ENCODE results near the gene C1orf87.
"Not testable (repeated sequence)": the region's sequence is repeated elsewhere in the genome, so short reads cannot be mapped to it uniquely, and the experiment has no call there.

The C1orf87 gene

DNA sequence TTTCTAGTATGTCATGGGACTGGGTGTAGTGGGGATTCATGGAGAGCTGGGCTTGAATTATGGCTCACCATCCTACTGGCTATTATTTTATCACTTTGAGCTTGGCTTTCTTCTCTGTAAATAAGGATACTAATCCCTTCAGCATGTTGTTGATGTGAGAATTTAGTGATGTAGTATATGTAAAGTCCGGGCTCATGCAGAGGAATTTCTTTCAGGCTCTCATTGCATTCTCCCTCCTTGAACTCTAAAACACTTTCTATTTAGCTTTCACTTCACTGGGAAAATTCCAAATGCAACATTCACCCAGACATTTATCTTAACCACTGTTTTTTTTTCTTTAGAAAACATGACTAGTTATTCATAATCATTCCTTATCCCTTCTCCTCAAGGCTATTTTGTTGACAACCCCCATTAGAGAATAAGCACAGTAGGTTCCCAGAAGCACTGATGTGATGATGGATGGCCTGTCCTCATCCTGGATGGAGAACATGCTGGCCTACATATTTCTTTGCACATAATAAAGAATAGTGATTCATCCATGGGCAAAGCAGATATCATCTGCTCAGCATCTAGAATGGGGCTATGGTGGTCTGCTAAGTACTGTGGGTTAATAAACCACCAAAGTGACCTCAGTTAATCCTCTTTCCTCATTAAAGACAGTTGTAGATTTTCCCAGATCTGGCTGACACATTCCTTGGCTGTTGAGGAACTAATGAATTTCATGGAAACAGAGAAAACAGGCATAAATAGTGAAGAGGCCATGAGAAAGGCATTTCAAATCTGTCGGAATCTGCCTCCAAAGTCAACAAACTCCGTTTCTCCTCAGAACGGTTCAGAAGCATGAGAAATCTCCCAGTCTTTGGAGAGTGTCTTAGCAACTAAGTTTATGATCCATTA, 79.0 kb downstream of the C1orf87 start:
- peak; percentile 97 for DNase-seq (ENCODE audit: low read depth, low spot score)

DNA sequence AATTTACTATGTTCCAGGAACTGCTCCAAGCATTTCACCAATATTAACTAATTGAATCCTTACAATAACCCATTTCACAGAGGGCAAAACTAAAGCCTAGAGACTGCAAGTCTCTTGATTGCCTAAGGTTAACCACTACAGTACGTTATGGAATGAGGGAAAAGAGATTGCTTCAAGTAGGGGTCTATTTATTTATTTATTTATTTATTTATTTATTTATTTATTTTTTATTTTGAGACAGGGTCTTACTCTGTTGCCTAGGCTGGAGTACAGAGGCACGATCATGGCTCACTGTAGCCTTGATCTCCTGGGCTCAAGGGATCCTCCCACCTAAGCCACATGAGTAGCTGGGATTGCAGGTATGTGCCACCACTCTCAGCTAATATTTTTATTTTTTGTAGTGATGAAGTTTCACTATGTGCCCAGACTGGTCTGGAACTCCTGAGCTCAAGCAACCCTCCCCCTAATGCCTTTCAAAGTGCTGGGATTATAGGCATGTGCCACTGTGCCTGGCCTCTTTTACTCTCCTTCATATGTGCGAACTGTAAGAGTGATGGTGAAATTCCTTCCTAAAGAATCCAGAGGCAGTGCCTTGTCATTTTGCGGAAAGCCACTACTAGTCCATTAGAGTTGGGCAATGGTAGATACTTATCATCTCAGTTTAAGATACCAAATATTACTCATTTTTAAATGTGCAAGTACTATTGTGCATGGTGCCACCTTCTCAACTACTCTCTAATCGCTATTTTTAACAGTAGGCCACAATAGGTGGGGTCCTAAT, 81.3 kb downstream of the C1orf87 start:
- DNase-seq (ENCODE audit: low read depth, low spot score), result no peak

DNA sequence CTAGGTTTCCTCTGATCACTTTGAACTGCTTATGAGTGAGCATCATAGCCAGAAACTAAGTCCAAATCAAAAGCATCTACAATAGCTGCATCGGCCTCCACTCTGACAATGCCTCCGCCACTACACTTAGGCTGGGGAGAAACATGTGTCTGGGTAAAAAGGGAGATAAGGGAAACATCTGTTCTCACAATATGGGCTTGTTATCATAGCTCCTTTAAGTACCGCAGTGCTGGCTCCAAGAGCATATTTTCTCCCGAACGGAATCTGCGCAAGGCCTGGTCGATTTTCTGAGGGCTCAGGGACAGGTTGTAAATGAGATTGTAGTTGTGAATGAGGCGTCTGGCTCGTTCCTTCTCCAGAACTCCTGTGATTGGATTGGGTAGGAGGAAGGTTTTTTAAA, 83.1 kb downstream of the C1orf87 start:
- DNase-seq (ENCODE audit: low read depth, low spot score), result no peak

DNA sequence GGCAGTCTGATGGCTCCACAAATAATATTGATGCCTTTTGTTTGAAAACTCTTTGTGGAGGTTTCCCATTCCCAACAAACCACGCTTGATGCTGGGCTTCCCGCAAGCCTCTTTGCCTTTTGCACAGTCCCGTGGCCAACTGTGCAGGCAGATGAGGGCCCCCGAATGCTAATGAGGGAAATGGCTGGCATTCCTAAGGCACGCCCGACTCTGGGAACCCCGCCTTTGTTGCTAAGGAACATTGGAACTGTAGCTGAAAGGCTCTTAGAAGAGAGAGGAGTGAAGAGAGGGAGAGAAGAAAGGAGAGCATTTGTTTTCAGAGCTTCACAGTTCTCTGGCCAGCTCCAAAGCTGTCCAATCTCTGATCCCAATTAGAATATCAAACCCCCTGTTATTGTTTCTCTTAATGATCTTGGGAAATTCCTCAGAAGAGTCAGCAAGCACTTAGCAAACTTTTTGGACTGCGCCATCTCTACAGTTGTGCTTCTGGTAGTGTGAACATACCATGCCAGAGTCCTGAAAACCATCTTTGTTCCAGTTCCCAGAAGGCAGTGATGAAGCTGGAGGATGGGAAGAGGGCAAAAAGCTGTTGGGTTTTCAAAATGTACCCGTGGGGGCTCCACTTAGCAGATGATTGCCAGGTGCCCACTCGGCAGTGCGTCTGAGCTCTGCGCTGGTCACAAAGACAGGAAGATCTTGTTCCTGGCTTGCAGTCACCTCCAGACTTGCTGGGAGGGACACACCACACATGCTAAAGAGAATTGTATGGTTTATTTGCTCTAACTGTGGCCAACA, 86.9 kb downstream of the C1orf87 start:
- peak; percentile 93 for DNase-seq (ENCODE audit: low read depth, low spot score)

DNA sequence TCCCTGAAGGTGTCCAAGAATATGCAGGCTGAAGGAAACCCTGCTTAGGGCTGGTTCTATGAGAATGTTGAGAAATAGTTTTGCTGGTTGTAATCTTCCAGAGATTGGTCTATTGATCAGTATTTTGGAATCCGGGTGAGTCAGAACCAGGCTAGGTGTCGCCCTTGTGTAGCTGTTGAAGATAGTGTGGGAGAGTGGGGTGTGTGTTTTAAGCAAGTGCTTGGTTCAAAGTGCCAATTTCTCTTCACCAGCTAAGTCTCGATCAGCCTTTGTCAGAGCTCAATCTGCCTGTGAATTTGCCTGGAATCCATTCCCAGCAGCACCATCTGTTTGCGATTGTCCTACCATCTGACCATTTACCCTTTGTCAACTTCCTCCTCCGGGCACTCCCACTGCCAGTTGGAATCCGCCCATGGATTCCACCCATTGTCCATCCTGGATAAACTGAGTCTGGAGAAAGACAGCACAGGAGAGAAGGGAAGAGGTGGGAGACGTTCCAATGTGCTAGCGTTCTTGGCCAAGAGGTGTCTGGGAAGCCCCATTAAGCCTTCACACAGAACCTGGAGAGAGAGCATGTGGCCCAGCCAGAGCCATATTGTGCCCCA, 87.6 kb downstream of the C1orf87 start:
- DNase-seq (ENCODE audit: low read depth, low spot score), result no peak

DNA sequence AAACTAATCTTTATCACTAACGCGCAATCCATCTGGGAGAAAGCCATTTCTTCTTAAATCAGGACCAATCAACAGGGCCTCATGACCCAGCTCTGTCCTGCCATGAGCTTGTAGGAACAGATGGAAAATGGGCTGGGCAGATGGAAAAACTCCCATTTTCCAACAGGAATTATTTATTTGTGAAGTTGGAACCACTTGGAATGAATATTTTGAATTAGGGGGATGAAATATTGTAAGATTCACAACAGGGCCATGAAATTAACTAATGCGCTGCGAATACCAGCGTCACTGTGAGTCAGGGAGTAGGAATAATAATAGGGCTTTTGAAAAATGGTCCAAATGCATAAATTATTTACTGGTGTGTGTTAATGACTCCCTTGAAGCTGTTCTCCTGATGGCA, 93.9 kb downstream of the C1orf87 start:
- DNase-seq (ENCODE audit: low read depth, low spot score), result no peak

DNA sequence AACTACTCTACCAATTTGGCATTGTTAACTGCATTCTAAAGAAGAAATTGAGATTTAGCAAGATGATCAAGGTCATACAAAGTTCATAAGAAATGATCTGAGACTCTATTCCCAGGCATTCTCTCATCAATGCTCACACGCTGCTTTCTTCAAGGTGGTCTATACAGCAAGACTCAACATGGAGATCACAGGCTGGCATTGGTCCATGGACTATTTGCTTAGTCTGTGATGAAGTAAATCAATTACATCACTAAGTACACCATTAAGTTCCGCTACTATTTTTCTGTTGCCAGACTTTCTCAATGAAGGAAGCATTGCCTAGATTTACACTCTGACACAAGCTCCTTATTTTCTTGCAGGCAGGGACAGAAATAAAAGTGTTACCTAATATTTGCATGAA, 95.1 kb downstream of the C1orf87 start:
- DNase-seq (ENCODE audit: low read depth, low spot score), result no peak

DNA sequence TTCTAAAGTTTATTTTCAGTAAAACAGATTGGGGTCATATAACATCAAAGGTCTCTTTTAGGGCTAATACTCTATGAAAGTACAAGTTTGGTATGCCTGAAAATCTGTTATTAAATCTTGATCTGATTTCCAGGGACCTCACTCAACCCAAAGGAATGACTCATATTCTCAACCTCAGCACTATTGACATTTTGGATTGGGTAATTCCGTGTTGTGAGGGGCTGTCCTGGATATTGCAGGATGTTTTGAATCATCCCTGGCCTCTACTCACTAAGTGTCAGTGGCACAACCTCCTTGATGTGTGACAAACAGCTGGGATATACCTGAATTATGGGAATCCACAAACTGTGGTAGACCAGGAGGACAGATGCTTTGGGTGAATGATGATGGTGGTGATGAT, 95.5 kb downstream of the C1orf87 start:
- no peak for DNase-seq (ENCODE audit: low read depth, low spot score)

DNA sequence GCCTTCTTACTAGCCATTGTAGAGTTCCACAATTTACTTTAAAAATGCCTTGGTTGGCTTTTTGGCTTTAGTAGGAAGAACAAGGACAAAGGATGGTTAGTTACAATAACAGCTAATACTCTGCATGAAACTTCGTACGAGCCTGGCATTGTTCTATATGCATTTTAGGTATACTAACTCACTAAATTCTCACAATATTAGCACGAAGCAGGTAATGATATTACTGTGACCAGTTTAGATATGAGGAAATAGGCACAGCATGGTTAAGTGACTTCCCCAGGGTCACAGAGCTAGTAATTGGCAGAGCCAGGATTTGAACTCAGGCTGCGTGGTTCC, 96.5 kb downstream of the C1orf87 start:
- DNase-seq (ENCODE audit: low read depth, low spot score), result no peak

DNA sequence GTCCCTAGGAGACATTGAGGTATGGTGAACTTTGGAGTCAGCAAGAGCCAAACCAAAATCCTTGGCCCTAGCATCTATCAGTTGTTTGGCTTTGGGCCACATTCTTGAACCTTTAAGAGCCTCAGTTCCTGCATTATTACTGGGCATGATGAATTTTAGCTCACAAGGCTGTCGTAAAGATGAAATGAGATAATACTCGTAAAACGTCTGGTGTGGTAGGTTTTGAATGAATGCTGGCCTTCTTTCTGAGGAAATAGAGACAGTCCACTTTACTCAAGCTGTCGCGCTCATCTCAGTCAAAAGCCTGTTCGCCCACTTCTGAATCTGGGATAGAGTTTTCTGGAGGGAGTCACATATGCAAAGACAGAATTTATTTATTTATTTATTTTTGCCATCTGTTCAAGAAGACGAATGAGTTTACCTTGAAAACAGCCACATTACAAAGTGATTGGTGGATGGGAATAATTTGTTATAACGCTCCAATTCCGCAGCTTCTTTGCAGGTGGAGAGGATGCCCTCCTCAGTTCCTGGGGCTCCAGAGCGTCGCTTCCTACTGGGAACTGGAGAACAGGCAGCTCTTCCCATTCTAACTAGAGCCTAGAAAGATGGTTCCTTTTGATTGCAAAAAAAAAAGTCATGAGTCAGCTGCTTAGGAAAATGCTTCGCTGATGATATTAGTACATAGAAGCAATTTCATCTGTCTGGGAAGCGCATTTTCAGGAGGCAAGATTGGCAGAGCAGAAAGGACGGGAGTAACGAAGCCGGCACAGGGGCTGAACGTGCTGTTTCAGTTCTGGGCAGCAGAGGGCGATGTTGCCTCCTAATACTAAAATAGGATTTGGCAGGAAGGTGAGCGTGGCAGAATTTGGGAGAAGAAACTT, 97.1 kb downstream of the C1orf87 start:
- peak; percentile 87 for DNase-seq (ENCODE audit: low read depth, low spot score)

DNA sequence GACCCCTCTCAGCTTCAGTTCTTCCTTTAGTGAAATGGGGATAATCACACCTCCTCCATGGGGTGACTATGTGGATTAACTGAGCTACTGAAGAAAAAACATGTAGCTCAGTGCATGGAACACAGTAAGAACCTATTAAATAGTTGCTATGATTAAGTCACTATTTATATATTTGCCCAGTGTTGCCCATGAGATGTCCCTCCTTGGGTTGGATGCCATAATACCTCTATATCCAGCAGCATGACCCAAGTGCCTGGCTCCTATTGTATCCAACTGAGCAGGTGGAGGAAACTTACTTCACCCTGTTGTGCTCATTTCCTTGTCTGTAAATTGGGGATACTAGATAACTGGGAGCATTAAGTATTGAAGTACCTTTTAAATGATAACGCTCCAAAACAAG, 99.9 kb downstream of the C1orf87 start:
- no peak for DNase-seq (ENCODE audit: low read depth, low spot score)

DNA sequence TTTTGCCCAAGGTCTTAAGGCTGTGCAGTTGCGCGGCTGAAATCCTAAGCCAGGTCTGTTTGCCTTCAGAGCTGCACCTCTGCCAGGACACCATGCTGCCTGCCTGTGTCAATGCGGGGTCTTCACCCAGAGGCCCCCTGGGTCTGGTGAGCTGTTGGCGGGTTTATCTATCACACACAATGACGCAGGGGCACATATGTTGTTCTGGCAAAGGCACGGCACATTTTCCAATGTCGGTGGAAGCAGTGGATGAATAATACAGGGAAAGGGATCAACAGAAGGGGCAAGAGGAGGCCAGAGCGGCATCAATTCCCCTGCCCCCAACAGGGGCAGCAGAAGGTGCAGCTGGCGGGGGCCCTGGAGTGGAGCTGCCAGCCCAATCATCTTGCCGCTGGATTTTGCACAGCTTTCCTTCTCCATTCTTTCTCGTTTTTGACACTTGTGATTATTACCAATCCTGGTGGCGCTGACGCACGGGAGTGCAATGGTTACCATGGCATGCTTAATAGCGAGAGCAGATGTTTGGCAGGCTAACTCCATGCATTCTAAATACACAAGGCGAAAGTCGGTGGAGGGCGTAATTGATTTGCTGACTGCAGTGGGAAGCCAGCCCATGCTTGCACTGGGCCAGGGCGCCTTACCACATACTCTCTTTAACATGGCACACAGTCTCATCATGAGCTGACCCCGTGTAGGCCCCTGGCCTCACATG, 101.2 kb downstream of the C1orf87 start:
- peak; percentile 37 for DNase-seq (ENCODE audit: low read depth, low spot score)

DNA sequence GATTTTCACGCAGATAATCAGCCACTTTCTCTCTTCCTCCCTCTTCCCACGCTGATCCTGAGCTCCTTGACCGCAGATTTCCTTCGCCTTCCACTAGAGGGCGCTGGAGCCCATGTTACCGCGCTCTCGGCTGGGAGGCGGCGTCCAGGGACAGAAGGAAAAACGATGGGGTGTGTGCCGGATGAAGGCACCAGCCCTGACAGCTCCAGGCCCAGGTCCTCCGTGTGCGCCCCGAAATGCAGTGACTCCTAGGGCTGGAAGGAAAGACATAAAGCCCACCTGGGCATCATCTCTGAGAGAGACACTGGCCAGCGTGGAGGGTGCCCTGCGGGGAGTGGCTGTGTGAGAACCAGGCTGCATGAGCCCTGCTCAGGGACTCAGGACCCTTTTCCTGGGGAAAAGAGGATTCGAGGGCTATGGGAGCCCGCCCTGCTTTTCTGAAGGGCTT, 102.1 kb downstream of the C1orf87 start:
- peak; percentile 90 for DNase-seq (ENCODE audit: low read depth, low spot score)

DNA sequence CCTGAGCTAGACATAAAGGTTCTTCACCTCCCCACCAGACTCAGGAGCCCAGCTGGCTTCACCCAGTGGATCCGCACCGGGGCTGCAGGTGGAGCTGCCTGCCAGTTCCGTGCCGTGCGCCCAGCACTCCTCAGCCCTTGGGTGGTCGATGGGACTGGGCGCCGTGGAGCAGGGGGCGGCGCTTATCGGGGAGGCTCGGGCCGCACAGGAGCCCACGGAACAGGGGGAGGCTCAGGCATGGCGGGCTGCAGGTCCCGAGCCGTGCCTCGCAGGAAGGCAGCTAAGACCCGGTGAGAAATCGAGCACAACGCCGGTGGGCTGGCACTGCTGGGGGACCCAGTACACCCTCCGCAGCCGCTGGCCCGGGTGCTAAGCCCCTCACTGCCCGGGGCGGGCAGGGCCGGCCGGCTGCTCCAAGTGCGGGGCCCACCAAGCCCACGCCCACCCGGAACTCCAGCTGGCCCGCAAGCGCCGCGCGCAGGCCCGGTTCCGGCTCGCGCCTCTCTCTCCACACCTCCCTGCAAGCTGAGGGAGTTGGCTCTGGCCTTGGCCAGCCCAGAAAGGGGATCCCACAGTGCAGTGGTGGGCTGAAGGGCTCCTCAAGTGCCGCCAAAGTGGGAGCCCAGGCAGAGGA, 103.9 kb downstream of the C1orf87 start:
- not testable (repeated sequence) for DNase-seq (ENCODE audit: low read depth, low spot score)

DNA sequence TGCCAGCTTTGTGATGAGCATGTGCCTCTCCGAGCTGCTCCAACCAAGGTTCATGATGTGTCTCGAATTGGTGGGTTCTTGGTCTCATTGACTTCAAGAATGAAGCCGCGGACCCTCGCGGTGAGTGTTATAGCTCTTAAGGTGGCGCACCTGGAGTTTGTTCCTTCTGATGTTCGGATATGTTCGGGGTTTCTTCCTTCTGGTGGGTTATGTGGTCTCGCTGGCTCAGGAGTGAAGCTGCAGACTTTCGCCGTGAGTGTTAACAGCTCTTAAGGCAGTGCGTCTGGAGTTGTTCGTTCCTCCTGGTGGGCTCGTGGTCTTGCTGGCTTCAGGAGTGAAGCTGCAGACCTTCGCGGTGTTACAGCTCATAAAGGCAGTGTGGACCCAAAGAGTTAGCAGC, 104.8 kb downstream of the C1orf87 start:
- DNase-seq (ENCODE audit: low read depth, low spot score), result not testable (repeated sequence)

DNA sequence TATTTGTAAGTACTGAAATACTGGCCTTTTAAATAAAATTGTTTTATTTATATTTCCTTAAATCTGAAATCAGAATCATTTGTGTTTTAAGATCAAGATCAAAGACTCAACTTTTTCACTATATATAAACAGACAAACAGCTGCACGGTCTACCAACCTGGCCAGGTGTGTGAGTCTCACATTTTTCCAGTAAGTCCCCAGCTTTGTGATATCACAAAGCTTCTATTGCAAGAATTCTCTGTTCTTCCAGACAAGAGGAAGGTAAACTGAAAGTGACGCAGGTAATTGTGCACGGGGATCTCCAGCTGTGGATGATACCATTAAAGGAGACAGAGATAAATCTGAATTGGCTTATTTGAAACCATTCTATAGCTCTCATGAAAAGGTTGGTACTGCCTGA, 105.8 kb downstream of the C1orf87 start:
- no peak for DNase-seq (ENCODE audit: low read depth, low spot score)

DNA sequence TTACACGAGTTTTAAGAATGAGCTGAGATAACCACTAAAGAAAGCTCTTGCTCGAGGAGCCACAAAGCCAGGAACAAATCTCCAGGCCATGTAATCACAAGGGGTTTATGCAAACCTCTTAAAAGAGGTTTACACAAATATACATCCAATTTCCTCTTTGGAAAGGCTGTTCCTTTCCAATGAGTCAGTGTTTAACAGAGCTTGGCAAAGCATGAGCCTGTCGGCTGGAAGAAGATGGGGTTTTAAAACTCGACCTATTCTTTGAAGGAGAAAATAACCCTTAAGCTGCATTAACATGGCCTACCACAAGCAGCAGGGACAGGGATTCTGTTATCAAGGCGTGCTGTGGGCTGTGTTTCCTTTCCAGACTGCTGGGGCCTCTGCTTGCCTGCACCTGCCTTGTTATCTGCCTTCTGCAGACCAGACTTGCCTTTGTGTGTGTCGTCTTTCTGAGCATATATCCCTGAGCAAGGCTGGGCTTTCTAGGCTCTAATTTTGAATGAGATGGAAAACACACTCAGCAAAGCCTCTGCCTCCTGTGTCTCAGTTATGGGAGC, 106.4 kb downstream of the C1orf87 start:
- DNase-seq (ENCODE audit: low read depth, low spot score), result peak; percentile 67

DNA sequence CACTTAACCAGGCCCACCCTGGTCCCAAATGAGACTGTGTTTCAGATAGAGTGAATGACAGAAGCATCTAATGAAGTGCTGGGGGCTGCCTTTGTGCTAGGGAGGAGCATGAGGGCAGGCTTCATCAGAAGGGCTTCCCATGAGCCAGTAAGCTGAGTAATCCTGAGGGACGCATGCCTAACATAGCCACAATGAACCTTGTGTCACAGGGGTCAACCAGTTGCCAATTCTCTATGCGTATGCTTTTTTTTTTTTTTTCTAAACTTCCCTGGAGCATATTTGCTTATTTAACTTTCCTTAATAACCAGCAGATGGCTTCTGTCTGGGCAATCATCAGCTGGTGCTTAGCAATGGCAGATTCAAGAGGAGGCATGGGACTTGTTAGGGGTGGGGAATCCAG, 121.5 kb downstream of the C1orf87 start:
- DNase-seq (ENCODE audit: low read depth, low spot score), result no peak

DNA sequence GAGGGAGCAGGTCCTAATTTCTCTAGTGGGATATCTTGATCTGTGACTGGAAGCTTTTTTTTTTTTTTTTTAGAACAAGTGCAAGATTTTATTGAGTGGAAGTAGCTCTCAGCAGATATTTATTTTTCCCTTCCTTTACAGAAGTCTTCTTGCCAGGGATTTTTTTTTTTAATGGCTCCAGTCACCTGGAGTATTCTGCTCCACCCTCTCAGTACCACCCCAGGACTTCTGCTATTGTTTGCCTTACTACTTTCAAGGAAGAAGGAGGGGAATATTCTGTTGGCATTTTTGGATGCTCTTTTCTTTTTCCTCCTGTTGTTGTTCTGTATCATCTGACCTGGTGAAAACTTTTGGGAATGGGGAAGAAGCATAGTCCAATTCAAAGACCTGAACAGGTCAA, 123.9 kb downstream of the C1orf87 start:
- no peak for DNase-seq (ENCODE audit: low read depth, low spot score)
